ENCODE measurements around the gene CCR7. TPM values are rescaled to one million over a fixed set of nuclear protein-coding genes. Genes with fewer than 3 reads are reported as not detected.
A peak's percentile ranks its signal among the peaks of the same experiment; 100 is the strongest.

The CCR7 gene
- total and polyA plus RNA-seq, 10 donors: 29.0 to 79.1 (median 55.0) TPM

DNA sequence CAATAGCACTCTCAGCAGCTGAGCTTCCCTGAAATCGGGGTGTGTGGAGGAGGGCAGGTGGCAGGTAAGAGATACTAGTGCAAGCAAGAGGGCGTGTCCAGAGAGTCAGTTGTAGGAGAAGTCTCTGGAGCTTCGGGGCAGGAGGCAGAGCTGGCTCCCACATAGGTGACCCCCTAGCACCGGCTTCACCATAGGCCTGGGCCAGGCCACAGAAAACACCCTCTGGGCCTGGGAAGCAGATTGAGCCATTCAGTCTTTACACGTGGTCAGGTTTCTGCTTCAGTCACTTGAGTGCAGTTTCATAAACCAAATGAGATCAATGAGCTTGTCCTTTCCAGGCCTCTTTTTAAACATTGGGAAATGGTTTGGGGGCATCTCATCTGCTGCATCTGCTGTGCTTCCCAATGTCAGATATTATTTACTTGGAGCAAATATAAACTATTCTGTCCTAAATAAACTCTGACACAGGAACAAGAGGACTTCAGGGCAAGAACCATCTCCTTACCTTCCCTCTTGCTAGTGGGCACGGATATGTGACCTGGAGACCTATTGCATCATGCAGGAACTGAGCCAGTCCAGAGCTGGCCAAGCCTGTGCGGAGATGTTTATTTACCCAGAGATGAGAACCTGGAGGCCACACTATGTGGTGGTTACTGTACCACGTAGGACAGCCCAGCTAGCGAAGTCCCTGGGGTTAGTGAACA lies 16.1 kb downstream of the CCR7 start:
- H3K27me3 ChIP-seq (replicated peaks in 1 of 7): no peaks in the 10 kb centered on the region
- TF ChIP-seq, protein P1, sequence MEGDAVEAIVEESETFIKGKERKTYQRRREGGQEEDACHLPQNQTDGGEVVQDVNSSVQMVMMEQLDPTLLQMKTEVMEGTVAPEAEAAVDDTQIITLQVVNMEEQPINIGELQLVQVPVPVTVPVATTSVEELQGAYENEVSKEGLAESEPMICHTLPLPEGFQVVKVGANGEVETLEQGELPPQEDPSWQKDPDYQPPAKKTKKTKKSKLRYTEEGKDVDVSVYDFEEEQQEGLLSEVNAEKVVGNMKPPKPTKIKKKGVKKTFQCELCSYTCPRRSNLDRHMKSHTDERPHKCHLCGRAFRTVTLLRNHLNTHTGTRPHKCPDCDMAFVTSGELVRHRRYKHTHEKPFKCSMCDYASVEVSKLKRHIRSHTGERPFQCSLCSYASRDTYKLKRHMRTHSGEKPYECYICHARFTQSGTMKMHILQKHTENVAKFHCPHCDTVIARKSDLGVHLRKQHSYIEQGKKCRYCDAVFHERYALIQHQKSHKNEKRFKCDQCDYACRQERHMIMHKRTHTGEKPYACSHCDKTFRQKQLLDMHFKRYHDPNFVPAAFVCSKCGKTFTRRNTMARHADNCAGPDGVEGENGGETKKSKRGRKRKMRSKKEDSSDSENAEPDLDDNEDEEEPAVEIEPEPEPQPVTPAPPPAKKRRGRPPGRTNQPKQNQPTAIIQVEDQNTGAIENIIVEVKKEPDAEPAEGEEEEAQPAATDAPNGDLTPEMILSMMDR (IDR thresholded peaks at IDR 0.05 in 8 of 11, conservative IDR thresholded peaks at IDR 0.05 in 3 of 11): no peak
- TF ChIP-seq POLR2A (IDR thresholded peaks at IDR 0.05) (no peak), POLR2AphosphoS5 (IDR thresholded peaks at IDR 0.05) (peak in 1 of 3 donors; percentile 59)
- peaks cover 0 to under 1% (median 0%) of the 10 kb centered on the region in 6 donors for H3K36me3 ChIP-seq
- no peak overlapping the region for H3K4me3 ChIP-seq
- no peaks in the 10 kb centered on the region for H3K9me3 ChIP-seq
- peaks cover 39 to 85% (median 70%) of the 10 kb centered on the region in 6 donors for H3K4me1 ChIP-seq
- WGBS, 5 donors: 57 to 74% (median 65%) methylated on average over 9 of the region's 9 CpGs
- peak overlapping the region in 7 of 8 donors; percentile 36 to 95 (median 56) for H3K27ac ChIP-seq
- DNase-seq: peak; percentile 73
- intact Hi-C loops (cut with DNase I; ENCODE audit: low total_unique reads): no loop called here

DNA sequence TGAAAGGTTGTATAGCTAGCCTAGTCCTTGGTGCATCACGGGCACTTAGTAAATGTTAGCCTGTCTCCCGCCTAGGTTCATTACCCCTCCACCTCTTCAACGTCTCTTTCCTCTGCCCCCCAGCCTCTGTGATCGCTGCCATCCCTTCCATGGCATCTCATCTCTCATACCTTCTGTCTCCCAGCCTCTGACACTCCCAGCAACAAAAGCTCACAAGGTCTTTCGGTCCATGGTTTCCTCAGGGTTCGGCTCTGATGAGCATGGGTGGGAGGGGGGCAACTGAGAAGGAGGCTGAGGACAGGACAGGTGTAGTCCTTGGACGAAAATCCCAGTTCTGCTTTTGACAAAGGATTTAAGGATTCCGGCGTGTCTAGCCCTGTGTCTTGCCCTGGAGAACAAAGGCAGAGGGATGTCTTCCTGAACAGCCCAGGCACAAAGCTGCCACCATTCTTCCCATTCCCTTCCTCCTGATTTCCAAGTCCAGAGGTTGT lies 16.7 kb downstream of the CCR7 start:
- no peaks in the 10 kb centered on the region for H3K9me3 ChIP-seq
- H3K27ac ChIP-seq: peak overlapping the region in 6 of 8 donors; percentile 41 to 95 (median 73)
- no peak overlapping the region for H3K4me3 ChIP-seq
- intact Hi-C loops (cut with DNase I; ENCODE audit: low total_unique reads): no loop called here
- peak; percentile 46 for DNase-seq
- peaks cover 35 to 85% (median 68%) of the 10 kb centered on the region in 6 donors for H3K4me1 ChIP-seq
- TF ChIP-seq POLR2A (IDR thresholded peaks at IDR 0.05) (no peak), POLR2AphosphoS5 (IDR thresholded peaks at IDR 0.05) (no peak)
- TF ChIP-seq, protein P1 (IDR thresholded peaks at IDR 0.05 in 8 of 11, conservative IDR thresholded peaks at IDR 0.05 in 3 of 11): no peak
- no peaks in the 10 kb centered on the region for H3K27me3 ChIP-seq (replicated peaks in 1 of 7)
- H3K36me3 ChIP-seq: no peaks in the 10 kb centered on the region
- WGBS, 5 donors: 84 to 92% (median 89%) methylated on average over 9 of the region's 9 CpGs

DNA sequence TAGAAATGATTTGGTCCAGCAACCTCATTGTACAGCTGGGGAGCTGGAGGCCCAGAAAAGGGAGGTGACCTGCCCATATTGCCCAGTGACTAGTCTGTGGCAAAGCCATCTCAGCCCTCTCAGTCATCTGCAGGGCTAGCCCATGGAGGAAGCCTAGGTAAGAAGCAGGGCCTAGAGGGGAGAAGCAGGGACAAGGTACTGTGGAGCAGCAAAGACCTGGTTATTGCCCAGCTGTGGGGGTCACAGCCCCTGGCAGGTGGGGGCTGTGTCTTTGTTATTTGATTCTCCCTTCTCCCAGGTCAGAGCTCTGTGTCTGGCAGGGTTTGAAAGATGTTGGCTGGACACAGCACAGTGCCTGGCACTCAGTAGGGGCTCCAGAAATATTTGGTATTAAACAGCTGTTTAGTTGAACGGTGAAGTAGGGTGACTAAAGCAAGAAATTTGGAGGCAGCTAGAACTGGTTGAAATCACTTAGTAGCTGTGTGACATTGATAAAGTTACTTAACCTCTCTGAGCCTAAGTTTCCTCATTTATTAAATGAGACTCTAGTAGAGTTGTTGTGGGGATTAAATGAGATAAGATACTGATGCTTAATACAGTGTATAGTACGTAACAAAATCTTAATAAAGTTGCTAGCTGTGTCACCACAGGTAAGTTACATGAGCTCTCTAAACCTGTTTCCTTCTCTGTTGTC lies 17.3 kb downstream of the CCR7 start:
- 75 to 82% (median 81%) methylated on average over 2 of the region's 2 CpGs for WGBS, 5 donors
- no peaks in the 10 kb centered on the region for H3K27me3 ChIP-seq (replicated peaks in 1 of 7)
- peaks cover 35 to 85% (median 68%) of the 10 kb centered on the region in 6 donors for H3K4me1 ChIP-seq
- TF ChIP-seq, protein P1 (IDR thresholded peaks at IDR 0.05 in 8 of 11, conservative IDR thresholded peaks at IDR 0.05 in 3 of 11): no peak
- TF ChIP-seq POLR2A (IDR thresholded peaks at IDR 0.05): no peak
- no peak for TF ChIP-seq POLR2AphosphoS5 (IDR thresholded peaks at IDR 0.05)
- H3K4me3 ChIP-seq: no peak overlapping the region
- H3K27ac ChIP-seq: peak overlapping the region in 6 of 8 donors; percentile 17 to 95 (median 73)
- DNase-seq: no peak
- H3K36me3 ChIP-seq: no peaks in the 10 kb centered on the region
- intact Hi-C loops (cut with DNase I; ENCODE audit: low total_unique reads): no loop called here
- no peaks in the 10 kb centered on the region for H3K9me3 ChIP-seq

Data from spleen (tissue), 11 donors.